Endodermal cell (in vitro differentiated cells): ENCODE data around the gene SPRED1. TPM values are rescaled to one million over a fixed set of nuclear protein-coding genes. Genes with fewer than 3 reads are reported as not detected.

Experiments used
- DNase-seq: peaks from one replicate; pipeline ENCODE4 v3.0.0-alpha.2; 2017
- H3K27ac ChIP-seq: 2 replicates; pipeline ENCODE4 v1.5.1; 2013; ENCODE audit warnings: mild to moderate bottlenecking, low read depth, low read length, moderate library complexity
- H3K27me3 ChIP-seq: 2 replicates; pipeline ENCODE4 v1.6.1; 2013; ENCODE audit warnings: mild to moderate bottlenecking, low read length, moderate library complexity; ENCODE audit not compliant: insufficient read depth, control insufficient read depth, poor library complexity, severe bottlenecking
- H3K36me3 ChIP-seq: 2 replicates; pipeline ENCODE4 v1.7.0; 2013; ENCODE audit warnings: mild to moderate bottlenecking, low read length, moderate library complexity; ENCODE audit not compliant: control insufficient read depth, insufficient read depth
- H3K4me1 ChIP-seq: one replicate; pipeline ENCODE4 v1.7.0; 2013; ENCODE audit warnings: low read length; ENCODE audit not compliant: control insufficient read depth, insufficient read depth
- H3K4me3 ChIP-seq: 2 replicates; pipeline ENCODE4 v1.5.1; 2013; ENCODE audit warnings: mild to moderate bottlenecking, low read length, moderate library complexity
- H3K9ac ChIP-seq: 2 replicates; pipeline ENCODE4 v1.6.1; 2013; ENCODE audit warnings: mild to moderate bottlenecking, low read length, moderate library complexity; ENCODE audit not compliant: poor library complexity, severe bottlenecking; ENCODE audit errors: extremely low read depth
- H3K9me3 ChIP-seq: 2 replicates; pipeline ENCODE4 v1.6.1; 2013; ENCODE audit warnings: mild to moderate bottlenecking, low read length, moderate library complexity; ENCODE audit not compliant: control insufficient read depth
- H3K27ac Mint-ChIP-seq: 2 replicates; pipeline ENCODE4 v1.8.0; 2020; ENCODE audit warnings: mixed read lengths
- H3K27me3 Mint-ChIP-seq: 2 replicates; pipeline ENCODE4 v1.8.0; 2021; ENCODE audit warnings: mild to moderate bottlenecking, mixed read lengths; ENCODE audit not compliant: insufficient read depth
- H3K36me3 Mint-ChIP-seq: 2 replicates; pipeline ENCODE4 v1.8.0; 2020; ENCODE audit warnings: low read depth, mixed read lengths
- H3K4me1 Mint-ChIP-seq: 2 replicates; pipeline ENCODE4 v1.8.0; 2020; ENCODE audit warnings: mixed read lengths
- H3K4me3 Mint-ChIP-seq: 2 replicates; pipeline ENCODE4 v1.8.0; 2020; ENCODE audit warnings: mild to moderate bottlenecking, moderate library complexity, mixed read lengths
- H3K9me3 Mint-ChIP-seq: 2 replicates; pipeline ENCODE4 v1.8.0; 2020; ENCODE audit warnings: mild to moderate bottlenecking, mixed read lengths
- WGBS, 2 experiments: methylation state at CpG; one replicate each; pipeline versions ENCODE4 v1.1.5 to v1.1.7; 2013; ENCODE audit warnings: missing lambda C conversion rate in 2 of 2, mixed read lengths in 1 of 2; ENCODE audit not compliant: insufficient coverage in 1 of 2, insufficient read length in 1 of 2; 5-methylcytosine and 5-hydroxymethylcytosine counted together
- long read RNA-seq, 4 experiments: library from polyadenylated mRNA in 2 of 4; library from RNA in 1 of 4; library from capped mRNA in 1 of 4; stranded (forward) in 3 of 4; unstranded in 1 of 4; transcript quantifications; one replicate each; pipeline ENCODE4 v2.0.0, GENCODE V29; 2020 to 2021; ENCODE audit warnings: inconsistent platforms in 1 of 4
- polyA plus RNA-seq, 2 experiments: library from polyadenylated mRNA; stranded (reverse); fragments of 50-300 nt; gene quantifications; one replicate each; pipeline ENCODE4 v1.2.3, GENCODE V29; 2013
- total RNA-seq, 2 donors: library from RNA; stranded (reverse); fragmentation: NEBNext Ultra II Directional in 1 of 2; extraction: Animal tissue kit (Norgen Biotek cat#: 25700) in 1 of 2; gene quantifications; 2 replicates in 1 of 2; 3 replicates in 1 of 2; pipeline ENCODE4 v1.2.1, GENCODE V29; 2021
- TF ChIP-seq, protein P1 (sequence below): fragments of 200-600 bp; sonication (generic); conservative IDR thresholded peaks from 2 replicates; pipeline ENCODE4 v1.5.0; 2021; ENCODE audit warnings: antibody characterized with exemption, mild to moderate bottlenecking

Gene SPRED1
- 10 to 100 TPM; 50.8 to 61.7 TPM for total RNA-seq
- 40.7 TPM for polyA plus RNA-seq (2013, experiment 1 of 2)
- 43.1 TPM for polyA plus RNA-seq (2013, experiment 2 of 2)
- long read RNA-seq, experiment 1, full-length matches to known transcripts = 3 of 30 reads
- long read RNA-seq, experiment 1, partial matches to known transcripts = 5 of 30 reads
- long read RNA-seq, experiment 1, other reads (novel, unspliced or antisense) = 22 of 30 reads
- long read RNA-seq, experiment 2, full-length matches to known transcripts = 101 of 149 reads
- long read RNA-seq, experiment 2, partial matches to known transcripts = 30 of 149 reads
- long read RNA-seq, experiment 2, other reads (novel, unspliced or antisense) = 18 of 149 reads
- long read RNA-seq, experiment 3, full-length matches to known transcripts = 3 of 16 reads
- long read RNA-seq, experiment 3, partial matches to known transcripts = 1 of 16 reads
- long read RNA-seq, experiment 3, other reads (novel, unspliced or antisense) = 12 of 16 reads
- long read RNA-seq, experiment 4, partial matches to known transcripts = 2 of 3 reads
- long read RNA-seq, experiment 4, other reads (novel, unspliced or antisense) = 1 of 3 reads

- no peaks in the 10 kb centered on the region for H3K9me3 ChIP-seq
- Mint-ChIP-seq H3K27me3 (no peaks in the 10 kb centered on the region), H3K4me1 (peaks cover 61% of the 10 kb centered on the region), H3K36me3 (peaks cover 2% of the 10 kb centered on the region), H3K27ac (peak within 1 kb of the TSS; percentile 91), H3K4me3 (peak within 1 kb of the TSS; percentile 97), H3K9me3 (no peaks in the 10 kb centered on the region)
- H3K4me1 ChIP-seq = peaks cover 15% of the 10 kb centered on the region
- DNase-seq = peak; percentile 81
- no peaks in the 10 kb centered on the region for H3K27me3 ChIP-seq
- H3K4me3 ChIP-seq = peak within 1 kb of the TSS; percentile 99
- TF ChIP-seq, protein P1, sequence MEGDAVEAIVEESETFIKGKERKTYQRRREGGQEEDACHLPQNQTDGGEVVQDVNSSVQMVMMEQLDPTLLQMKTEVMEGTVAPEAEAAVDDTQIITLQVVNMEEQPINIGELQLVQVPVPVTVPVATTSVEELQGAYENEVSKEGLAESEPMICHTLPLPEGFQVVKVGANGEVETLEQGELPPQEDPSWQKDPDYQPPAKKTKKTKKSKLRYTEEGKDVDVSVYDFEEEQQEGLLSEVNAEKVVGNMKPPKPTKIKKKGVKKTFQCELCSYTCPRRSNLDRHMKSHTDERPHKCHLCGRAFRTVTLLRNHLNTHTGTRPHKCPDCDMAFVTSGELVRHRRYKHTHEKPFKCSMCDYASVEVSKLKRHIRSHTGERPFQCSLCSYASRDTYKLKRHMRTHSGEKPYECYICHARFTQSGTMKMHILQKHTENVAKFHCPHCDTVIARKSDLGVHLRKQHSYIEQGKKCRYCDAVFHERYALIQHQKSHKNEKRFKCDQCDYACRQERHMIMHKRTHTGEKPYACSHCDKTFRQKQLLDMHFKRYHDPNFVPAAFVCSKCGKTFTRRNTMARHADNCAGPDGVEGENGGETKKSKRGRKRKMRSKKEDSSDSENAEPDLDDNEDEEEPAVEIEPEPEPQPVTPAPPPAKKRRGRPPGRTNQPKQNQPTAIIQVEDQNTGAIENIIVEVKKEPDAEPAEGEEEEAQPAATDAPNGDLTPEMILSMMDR = no peak
- H3K27ac ChIP-seq = peak within 1 kb of the TSS; percentile 93
- 0% methylated on average over 14 to 75 of the region's 75 CpGs for WGBS, 2 experiments
- peak within 1 kb of the TSS; percentile 79 for H3K9ac ChIP-seq
- H3K36me3 ChIP-seq = peaks cover 5% of the 10 kb centered on the region
Measured at GRCh38 chr15:38252481-38253350, at the start of gene SPRED1. Gene SPRED1 (plus strand): TSS chr15:38252836. CDS start chr15:38253186, 350 bp downstream.

GRCh38 chr15:38205526-38206272 lies 46.9 kb upstream of the SPRED1 start:
- no peaks in the 10 kb centered on the region for H3K36me3 Mint-ChIP-seq
- no peak overlapping the region for H3K27ac Mint-ChIP-seq
- no peaks in the 10 kb centered on the region for H3K27me3 ChIP-seq
- H3K4me3 ChIP-seq = no peak overlapping the region
- H3K4me3 Mint-ChIP-seq = no peak overlapping the region
- TF ChIP-seq, protein P1 = no peak
- no peak for DNase-seq
- 90% methylated on average over 3 of the region's 3 CpGs; no CpG with 5 or more reads in 1 of the 2 experiments for WGBS, 2 experiments
- no peak overlapping the region for H3K27ac ChIP-seq
- no peaks in the 10 kb centered on the region for H3K36me3 ChIP-seq
- H3K27me3 Mint-ChIP-seq = no peaks in the 10 kb centered on the region
- H3K9ac ChIP-seq = no peak overlapping the region
- H3K9me3 ChIP-seq = peaks cover 7% of the 10 kb centered on the region
- H3K4me1 ChIP-seq = peaks cover 6% of the 10 kb centered on the region
- H3K4me1 Mint-ChIP-seq = peaks cover 21% of the 10 kb centered on the region
- H3K9me3 Mint-ChIP-seq = no peaks in the 10 kb centered on the region

DNA sequence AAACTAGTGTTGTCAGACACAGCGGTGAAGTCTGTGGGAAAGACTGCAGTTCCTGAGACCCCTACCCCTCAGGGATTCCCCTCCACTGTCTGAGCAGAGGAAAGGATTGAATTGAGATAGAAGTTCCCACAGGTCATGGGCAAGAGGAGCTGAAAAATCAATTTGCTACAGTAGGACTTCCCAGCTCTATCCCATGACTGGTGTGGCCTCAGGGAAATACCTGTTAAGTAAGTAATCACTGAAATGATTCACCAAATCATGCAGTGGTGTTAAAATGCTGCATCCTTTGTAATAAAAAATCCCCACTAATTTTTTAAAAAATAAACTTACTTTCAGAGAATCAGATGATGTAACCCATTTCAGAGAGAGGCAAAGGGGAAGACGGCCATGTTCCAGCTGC lies 45.0 kb upstream of the SPRED1 start:
- Mint-ChIP-seq H3K27me3 (no peaks in the 10 kb centered on the region), H3K36me3 (no peaks in the 10 kb centered on the region), H3K4me1 (peaks cover 17% of the 10 kb centered on the region), H3K9me3 (no peaks in the 10 kb centered on the region), H3K27ac (no peak overlapping the region), H3K4me3 (no peak overlapping the region)
- Histone ChIP-seq H3K4me3 (no peak overlapping the region), H3K9ac (no peak overlapping the region), H3K36me3 (no peaks in the 10 kb centered on the region), H3K27ac (no peak overlapping the region), H3K9me3 (peaks cover 7% of the 10 kb centered on the region), H3K27me3 (peaks cover 4% of the 10 kb centered on the region), H3K4me1 (peaks cover 3% of the 10 kb centered on the region)
- no peak for DNase-seq
- TF ChIP-seq, protein P1 = no peak
- 96% methylated on average over 2 of the region's 2 CpGs; no CpG with 5 or more reads in 1 of the 2 experiments for WGBS, 2 experiments
